GM23338 (cell line): ENCODE results near the gene PCGF3. TPM values are rescaled to one million over a fixed set of nuclear protein-coding genes. Genes with fewer than 3 reads are reported as not detected.

ENCODE experiments used
- ATAC-seq: fragments of 200-7000 bp; cut with Tn5 transposase; 3 replicates; pipeline ENCODE4 v1.9.1; 2020
- DNase-seq: peaks from one replicate; pipeline ENCODE4 v3.0.0-alpha.2; 2015; ENCODE audit warnings: low spot score
- H2AFZ ChIP-seq: fragments of 200-600 bp; sonication (generic); 2 replicates; pipeline ENCODE4 v1.8.0; 2016; ENCODE audit warnings: antibody characterized with exemption, mild to moderate bottlenecking, moderate library complexity
- H3F3A ChIP-seq: fragments of 200-600 bp; sonication (generic); replicated peaks from 2 replicates; pipeline ENCODE4 v1.8.0; 2017; ENCODE audit warnings: antibody characterized with exemption, mixed run types, low read depth
- H3K27ac ChIP-seq: fragments of 200-600 bp; sonication (generic); 2 replicates; pipeline ENCODE4 v1.6.1; 2016; ENCODE audit warnings: low read depth
- H3K27me3 ChIP-seq: fragments of 200-600 bp; sonication (generic); 2 replicates; pipeline ENCODE4 v1.8.0; 2016; ENCODE audit warnings: mild to moderate bottlenecking, mixed run types, moderate library complexity; ENCODE audit not compliant: insufficient read depth
- H3K36me3 ChIP-seq: fragments of 200-600 bp; sonication (generic); 2 replicates; pipeline ENCODE4 v1.8.0; 2016; ENCODE audit warnings: mild to moderate bottlenecking; ENCODE audit not compliant: insufficient read depth
- H3K4me1 ChIP-seq: fragments of 200-600 bp; sonication (generic); 2 replicates; pipeline ENCODE4 v1.8.0; 2016; ENCODE audit warnings: mild to moderate bottlenecking, moderate library complexity; ENCODE audit not compliant: insufficient read depth
- H3K4me2 ChIP-seq: fragments of 200-600 bp; sonication (generic); 2 replicates; pipeline ENCODE4 v1.7.1; 2017; ENCODE audit warnings: mixed run types
- H3K4me3 ChIP-seq: fragments of 200-600 bp; sonication (generic); 2 replicates; pipeline ENCODE4 v1.6.1; 2016; ENCODE audit warnings: mixed run types
- H3K79me2 ChIP-seq: fragments of 200-600 bp; sonication (generic); replicated peaks from 2 replicates; pipeline ENCODE4 v1.8.0; 2017; ENCODE audit warnings: mild to moderate bottlenecking; ENCODE audit not compliant: insufficient read depth
- H3K9me2 ChIP-seq: fragments of 200-600 bp; sonication (generic); 2 replicates; pipeline ENCODE4 v1.8.0; 2017; ENCODE audit not compliant: insufficient read depth
- H4K20me1 ChIP-seq: fragments of 200-600 bp; sonication (generic); replicated peaks from 2 replicates; pipeline ENCODE4 v1.8.0; 2017; ENCODE audit warnings: mild to moderate bottlenecking; ENCODE audit not compliant: insufficient read depth
- H3K27ac Mint-ChIP-seq: 2 replicates; pipeline ENCODE4 v1.8.0; 2020; ENCODE audit warnings: inconsistent platforms, mild to moderate bottlenecking, moderate library complexity, mixed read lengths
- H3K27me3 Mint-ChIP-seq: 3 replicates; pipeline ENCODE4 v1.8.0; 2022; ENCODE audit warnings: low read depth, mild to moderate bottlenecking, moderate library complexity, mixed read lengths, inconsistent platforms; ENCODE audit not compliant: insufficient read depth, poor library complexity
- H3K36me3 Mint-ChIP-seq: 3 replicates; pipeline ENCODE4 v1.8.0; 2021; ENCODE audit warnings: low read depth, mild to moderate bottlenecking, inconsistent platforms, moderate library complexity, mixed read lengths
- H3K4me1 Mint-ChIP-seq: 3 replicates; pipeline ENCODE4 v1.8.0; 2020; ENCODE audit warnings: mild to moderate bottlenecking, inconsistent platforms, mixed read lengths
- H3K4me3 Mint-ChIP-seq: 3 replicates; pipeline ENCODE4 v1.8.0; 2021; ENCODE audit warnings: moderate library complexity, mild to moderate bottlenecking, inconsistent platforms, mixed read lengths
- H3K9me3 Mint-ChIP-seq: 3 replicates; pipeline ENCODE4 v1.8.0; 2020; ENCODE audit warnings: moderate library complexity, mild to moderate bottlenecking, inconsistent platforms, mixed read lengths
- CREB1 ChIP-seq: fragments of 250-450 bp; sonication (Bioruptor Pico); IDR thresholded peaks from 2 replicates; pipeline ENCODE4 v1.5.0; 2020; ENCODE audit warnings: low read depth, mild to moderate bottlenecking, moderate library complexity
- EZH2 ChIP-seq: fragments of 200-600 bp; sonication (generic); IDR thresholded peaks from one replicate; pipeline ENCODE4 v1.8.0; 2017; ENCODE audit warnings: antibody characterized with exemption, mild to moderate bottlenecking, low read depth; ENCODE audit not compliant: unreplicated experiment
- JUNB ChIP-seq: IDR thresholded peaks from one replicate; pipeline ENCODE4 v1.6.1; 2016; ENCODE audit warnings: antibody characterized with exemption; ENCODE audit not compliant: unreplicated experiment
- POLR2AphosphoS5 ChIP-seq: IDR thresholded peaks from 2 replicates; pipeline ENCODE4 v1.6.1; 2016; ENCODE audit warnings: antibody characterized with exemption, low read depth
- ZNF114 ChIP-seq: fragments of 250-450 bp; sonication (Bioruptor Pico); IDR thresholded peaks from 2 replicates; pipeline ENCODE4 v1.5.0; 2020; ENCODE audit warnings: mild to moderate bottlenecking, moderate library complexity
- ZNF331 ChIP-seq: fragments of 250-450 bp; sonication (Bioruptor Pico); IDR thresholded peaks from 2 replicates; pipeline ENCODE4 v1.5.0; 2020; ENCODE audit warnings: low read depth, mild to moderate bottlenecking, moderate library complexity
- polyA plus RNA-seq: library from polyadenylated mRNA; unstranded; fragments of >200 nt; fragmentation: Nextera tagmentation; extraction: Ambion mirVana; gene quantifications from 2 replicates; pipeline ENCODE4 v1.2.1, GENCODE V29; 2016
- total RNA-seq: library from RNA; depleted of rRNA; stranded (reverse); fragments of >200 nt; shearing (Covaris generic); gene quantifications from 2 replicates; pipeline ENCODE4 v1.2.3, GENCODE V29; 2014
- TF ChIP-seq, protein P1 (sequence below): fragments of 250-450 bp; sonication (Bioruptor Pico); IDR thresholded peaks from 2 replicates; pipeline ENCODE4 v1.5.0; 2020; ENCODE audit warnings: mild to moderate bottlenecking, moderate library complexity

Gene PCGF3
- total and polyA plus RNA-seq, 2 experiments from 2014 or later, result 33.1 to 49.0 TPM

DNA sequence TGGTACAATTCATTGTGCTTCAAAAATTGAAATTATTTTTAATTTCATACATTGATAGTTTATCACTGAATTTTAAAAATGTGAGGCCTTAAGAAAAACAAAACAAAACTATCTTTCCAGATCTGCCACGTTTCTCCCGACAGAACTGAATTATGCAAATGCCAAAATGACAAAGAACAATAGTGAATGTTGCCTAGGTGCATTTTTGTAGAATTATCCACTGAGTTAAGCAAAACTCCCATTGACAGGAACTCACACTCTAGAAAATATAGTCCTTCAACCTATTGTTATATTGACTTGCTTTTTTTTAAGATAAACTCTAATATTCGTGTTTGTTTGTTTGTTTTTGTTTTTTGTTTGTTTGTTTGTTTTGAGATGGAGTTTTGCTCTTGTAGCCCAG, 6.5 kb downstream of the PCGF3 start:
- Mint-ChIP-seq H3K4me1 (peaks cover 4% of the 10 kb centered on the region; the same call in 2 of the 3 replicates), H3K27ac (no peak overlapping the region), H3K36me3 (peaks cover 35% of the 10 kb centered on the region), H3K27me3 (peaks cover 4% of the 10 kb centered on the region), H3K9me3 (no peaks in the 10 kb centered on the region), H3K4me3 (no peak overlapping the region)
- no peak overlapping the region for H3K27ac ChIP-seq
- no peak overlapping the region for H2AFZ ChIP-seq
- H3K79me2 ChIP-seq, result peaks cover 65% of the 10 kb centered on the region
- H3K27me3 ChIP-seq, result no peaks in the 10 kb centered on the region
- H3K4me1 ChIP-seq, result no peaks in the 10 kb centered on the region
- DNase-seq, result no peak
- 0 out of 2 replicates have a peak, but pooled peaks cover 3% of the 10 kb centered on the region for H3K36me3 ChIP-seq
- H3F3A ChIP-seq, result no peaks in the 10 kb centered on the region
- H3K9me2 ChIP-seq, result no peaks in the 10 kb centered on the region
- peaks cover 33% of the 10 kb centered on the region for H4K20me1 ChIP-seq
- H3K4me2 ChIP-seq, result no peak overlapping the region
- TF ChIP-seq, protein P1, sequence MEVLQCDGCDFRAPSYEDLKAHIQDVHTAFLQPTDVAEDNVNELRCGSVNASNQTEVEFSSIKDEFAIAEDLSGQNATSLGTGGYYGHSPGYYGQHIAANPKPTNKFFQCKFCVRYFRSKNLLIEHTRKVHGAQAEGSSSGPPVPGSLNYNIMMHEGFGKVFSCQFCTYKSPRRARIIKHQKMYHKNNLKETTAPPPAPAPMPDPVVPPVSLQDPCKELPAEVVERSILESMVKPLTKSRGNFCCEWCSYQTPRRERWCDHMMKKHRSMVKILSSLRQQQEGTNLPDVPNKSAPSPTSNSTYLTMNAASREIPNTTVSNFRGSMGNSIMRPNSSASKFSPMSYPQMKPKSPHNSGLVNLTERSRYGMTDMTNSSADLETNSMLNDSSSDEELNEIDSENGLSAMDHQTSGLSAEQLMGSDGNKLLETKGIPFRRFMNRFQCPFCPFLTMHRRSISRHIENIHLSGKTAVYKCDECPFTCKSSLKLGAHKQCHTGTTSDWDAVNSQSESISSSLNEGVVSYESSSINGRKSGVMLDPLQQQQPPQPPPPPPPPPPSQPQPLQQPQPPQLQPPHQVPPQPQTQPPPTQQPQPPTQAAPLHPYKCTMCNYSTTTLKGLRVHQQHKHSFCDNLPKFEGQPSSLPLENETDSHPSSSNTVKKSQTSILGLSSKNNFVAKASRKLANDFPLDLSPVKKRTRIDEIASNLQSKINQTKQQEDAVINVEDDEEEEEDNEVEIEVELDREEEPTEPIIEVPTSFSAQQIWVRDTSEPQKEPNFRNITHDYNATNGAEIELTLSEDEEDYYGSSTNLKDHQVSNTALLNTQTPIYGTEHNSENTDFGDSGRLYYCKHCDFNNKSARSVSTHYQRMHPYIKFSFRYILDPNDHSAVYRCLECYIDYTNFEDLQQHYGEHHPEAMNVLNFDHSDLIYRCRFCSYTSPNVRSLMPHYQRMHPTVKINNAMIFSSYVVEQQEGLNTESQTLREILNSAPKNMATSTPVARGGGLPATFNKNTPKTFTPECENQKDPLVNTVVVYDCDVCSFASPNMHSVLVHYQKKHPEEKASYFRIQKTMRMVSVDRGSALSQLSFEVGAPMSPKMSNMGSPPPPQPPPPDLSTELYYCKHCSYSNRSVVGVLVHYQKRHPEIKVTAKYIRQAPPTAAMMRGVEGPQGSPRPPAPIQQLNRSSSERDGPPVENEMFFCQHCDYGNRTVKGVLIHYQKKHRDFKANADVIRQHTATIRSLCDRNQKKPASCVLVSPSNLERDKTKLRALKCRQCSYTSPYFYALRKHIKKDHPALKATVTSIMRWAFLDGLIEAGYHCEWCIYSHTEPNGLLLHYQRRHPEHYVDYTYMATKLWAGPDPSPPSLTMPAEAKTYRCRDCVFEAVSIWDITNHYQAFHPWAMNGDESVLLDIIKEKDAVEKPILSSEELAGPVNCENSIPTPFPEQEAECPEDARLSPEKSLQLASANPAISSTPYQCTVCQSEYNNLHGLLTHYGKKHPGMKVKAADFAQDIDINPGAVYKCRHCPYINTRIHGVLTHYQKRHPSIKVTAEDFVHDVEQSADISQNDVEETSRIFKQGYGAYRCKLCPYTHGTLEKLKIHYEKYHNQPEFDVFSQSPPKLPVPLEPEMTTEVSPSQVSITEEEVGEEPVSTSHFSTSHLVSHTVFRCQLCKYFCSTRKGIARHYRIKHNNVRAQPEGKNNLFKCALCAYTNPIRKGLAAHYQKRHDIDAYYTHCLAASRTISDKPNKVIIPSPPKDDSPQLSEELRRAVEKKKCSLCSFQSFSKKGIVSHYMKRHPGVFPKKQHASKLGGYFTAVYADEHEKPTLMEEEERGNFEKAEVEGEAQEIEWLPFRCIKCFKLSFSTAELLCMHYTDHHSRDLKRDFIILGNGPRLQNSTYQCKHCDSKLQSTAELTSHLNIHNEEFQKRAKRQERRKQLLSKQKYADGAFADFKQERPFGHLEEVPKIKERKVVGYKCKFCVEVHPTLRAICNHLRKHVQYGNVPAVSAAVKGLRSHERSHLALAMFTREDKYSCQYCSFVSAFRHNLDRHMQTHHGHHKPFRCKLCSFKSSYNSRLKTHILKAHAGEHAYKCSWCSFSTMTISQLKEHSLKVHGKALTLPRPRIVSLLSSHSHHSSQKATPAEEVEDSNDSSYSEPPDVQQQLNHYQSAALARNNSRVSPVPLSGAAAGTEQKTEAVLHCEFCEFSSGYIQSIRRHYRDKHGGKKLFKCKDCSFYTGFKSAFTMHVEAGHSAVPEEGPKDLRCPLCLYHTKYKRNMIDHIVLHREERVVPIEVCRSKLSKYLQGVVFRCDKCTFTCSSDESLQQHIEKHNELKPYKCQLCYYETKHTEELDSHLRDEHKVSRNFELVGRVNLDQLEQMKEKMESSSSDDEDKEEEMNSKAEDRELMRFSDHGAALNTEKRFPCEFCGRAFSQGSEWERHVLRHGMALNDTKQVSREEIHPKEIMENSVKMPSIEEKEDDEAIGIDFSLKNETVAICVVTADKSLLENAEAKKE (CRISPR knock-in tag), result no peak
- TF ChIP-seq JUNB (no peak), POLR2AphosphoS5 (no peak), EZH2 (no peak), CREB1 (CRISPR knock-in tag) (no peak), ZNF114 (CRISPR knock-in tag) (no peak), ZNF331 (CRISPR knock-in tag) (no peak)
- no peak for ATAC-seq
- no peak overlapping the region for H3K4me3 ChIP-seq
